ENCODE measurements around the gene C22orf23. TPM values are rescaled to one million over a fixed set of nuclear protein-coding genes. Genes with fewer than 3 reads are reported as not detected.
A peak's percentile ranks its signal among the peaks of the same experiment; 100 is the strongest.

C22orf23 gene
- total RNA-seq: 1 to 10 TPM in 1 of 4 donors, under 1 TPM in 3; 0.59 to 1.7 (median 0.73) TPM

- WGBS, 2 donors: 1% methylated on average over 23 to 52 of the region's 52 CpGs
- intact Hi-C loops (cut with DNase I): no loop called here
- H3K4me1 ChIP-seq: peaks cover 15 to 20% of the 10 kb centered on the region in 2 donors
- H3K9me3 ChIP-seq: no peaks in the 10 kb centered on the region
- H3K27me3 ChIP-seq: no peaks in the 10 kb centered on the region
- DNase-seq: peak; percentile 95 to 97
- TF ChIP-seq POLR2A (IDR thresholded peaks at IDR 0.05) (peak in 1 of 2 donors; percentile 85), CTCF (IDR thresholded peaks at IDR 0.05) (no peak)
- H3K27ac ChIP-seq: peak within 1 kb of the TSS in 2 of 3 donors; percentile 25 to 57
- peaks cover 5 to 20% of the 10 kb centered on the region in 2 donors for H3K36me3 ChIP-seq
- H3K4me3 ChIP-seq (replicated peaks in 1 of 3): peak within 1 kb of the TSS; percentile 61 to 78 (median 69)
Measured at GRCh38 chr22:37953437-37954179, at the start of gene C22orf23, which contains the start of gene POLR2F. Gene C22orf23, minus strand, starts transcription at chr22:37953601. Its CDS starts 452 bp downstream, at chr22:37953149. Gene POLR2F, plus strand, starts transcription at chr22:37953699. Its CDS starts 89 bp downstream, at chr22:37953788.

- no peak for DNase-seq
- 86 to 92% methylated on average over 10 to 13 of the region's 16 CpGs for WGBS, 2 donors
- no peaks in the 10 kb centered on the region for H3K9me3 ChIP-seq
- no peaks in the 10 kb centered on the region for H3K27me3 ChIP-seq
- H3K27ac ChIP-seq: no peak overlapping the region
- no peak overlapping the region for H3K4me3 ChIP-seq (replicated peaks in 1 of 3)
- H3K4me1 ChIP-seq: no peaks in the 10 kb centered on the region
- H3K36me3 ChIP-seq: no peaks in the 10 kb centered on the region
- TF ChIP-seq POLR2A (IDR thresholded peaks at IDR 0.05) (no peak), CTCF (IDR thresholded peaks at IDR 0.05) (no peak)
- intact Hi-C loops (cut with DNase I): no loop called here
Measured at GRCh38 chr22:37999640-38000272, 46.4 kb upstream of the C22orf23 start.

- H3K4me1 ChIP-seq: no peaks in the 10 kb centered on the region
- H3K36me3 ChIP-seq: no peaks in the 10 kb centered on the region
- H3K9me3 ChIP-seq: no peaks in the 10 kb centered on the region
- intact Hi-C loops (cut with DNase I): no loop called here
- H3K27ac ChIP-seq: no peak overlapping the region
- H3K4me3 ChIP-seq (replicated peaks in 1 of 3): no peak overlapping the region
- no peak for DNase-seq
- no peak for TF ChIP-seq POLR2A (IDR thresholded peaks at IDR 0.05)
- no peak for TF ChIP-seq CTCF (IDR thresholded peaks at IDR 0.05)
- 85 to 87% methylated on average over 3 to 7 of the region's 10 CpGs for WGBS, 2 donors
- no peaks in the 10 kb centered on the region for H3K27me3 ChIP-seq
Measured at GRCh38 chr22:37999236-37999635, 45.8 kb upstream of the C22orf23 start.

- H3K9me3 ChIP-seq: no peaks in the 10 kb centered on the region
- intact Hi-C loops (cut with DNase I): no loop called here
- no peaks in the 10 kb centered on the region for H3K36me3 ChIP-seq
- WGBS, 2 donors: 69 to 71% methylated on average over 7 of the region's 7 CpGs
- no peak for TF ChIP-seq POLR2A (IDR thresholded peaks at IDR 0.05)
- TF ChIP-seq CTCF (IDR thresholded peaks at IDR 0.05): no peak
- no peaks in the 10 kb centered on the region for H3K4me1 ChIP-seq
- no peak overlapping the region for H3K4me3 ChIP-seq (replicated peaks in 1 of 3)
- DNase-seq: no peak
- no peaks in the 10 kb centered on the region for H3K27me3 ChIP-seq
- no peak overlapping the region for H3K27ac ChIP-seq
Measured at GRCh38 chr22:37998543-37998942, 45.1 kb upstream of the C22orf23 start.
